Cardiac septum (tissue), 1 donor: Measurements from ENCODE around the gene IGSF10. TPM values are rescaled to one million over a fixed set of nuclear protein-coding genes. Genes with fewer than 3 reads are reported as not detected.

ENCODE experiments used
- DNase-seq: peaks from one replicate; pipeline ENCODE4 v3.0.0-alpha.2; 2020; ENCODE audit warnings: low spot score
- intact Hi-C: fragments of 100-400 bp; cut with DNase I; formaldehyde crosslinking; loops from one replicate; pipeline ENCODE4 v1.14.0; 2022
- total RNA-seq: library from RNA; stranded (reverse); fragmentation: NEBNext Ultra II Directional; extraction: Animal tissue kit (Norgen Biotek cat#: 25700); gene quantifications from one replicate; pipeline ENCODE4 v1.2.1, GENCODE V29; 2021
- donor health status: DM: no; HTN: no; CAD: no.

The IGSF10 gene
- total RNA-seq, 1 donor from 2014 or later = 0.83 TPM

DNA sequence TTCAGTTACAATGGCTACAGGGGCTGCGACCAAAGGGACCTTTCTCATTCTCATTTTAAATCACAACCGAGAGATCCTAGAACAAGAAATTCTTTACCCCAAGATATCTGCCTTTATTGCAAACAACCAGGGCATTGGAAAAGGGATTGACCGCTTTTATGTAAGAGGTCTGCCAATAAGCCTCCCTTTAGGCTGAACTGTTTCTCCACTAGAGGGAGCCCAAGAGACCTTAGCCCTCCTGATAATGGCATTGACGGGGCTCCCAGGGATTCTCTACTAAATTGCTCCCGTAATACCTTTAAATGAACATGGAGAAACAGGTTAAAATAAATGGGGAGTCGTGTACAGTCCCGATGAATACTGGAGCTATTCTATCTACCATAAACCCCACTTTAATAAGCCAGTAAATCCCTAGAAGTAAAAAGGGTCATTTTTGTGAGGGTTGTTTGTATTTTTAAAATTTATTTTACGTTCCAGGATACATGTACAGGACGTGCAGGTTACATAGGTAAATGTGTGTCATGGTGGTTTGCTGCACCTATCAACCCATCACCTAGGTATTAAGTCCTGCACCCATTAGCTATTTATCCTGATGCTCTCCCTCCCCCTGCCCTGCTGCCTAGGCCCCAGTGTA lies 7.5 kb upstream of the IGSF10 start:
- intact Hi-C loops = loop anchor here (2.0 to 10.0 kb wide), 2 partner anchors 186 to 370 kb away; no protein-coding TSS in a partner anchor
- DNase-seq = no peak

DNA sequence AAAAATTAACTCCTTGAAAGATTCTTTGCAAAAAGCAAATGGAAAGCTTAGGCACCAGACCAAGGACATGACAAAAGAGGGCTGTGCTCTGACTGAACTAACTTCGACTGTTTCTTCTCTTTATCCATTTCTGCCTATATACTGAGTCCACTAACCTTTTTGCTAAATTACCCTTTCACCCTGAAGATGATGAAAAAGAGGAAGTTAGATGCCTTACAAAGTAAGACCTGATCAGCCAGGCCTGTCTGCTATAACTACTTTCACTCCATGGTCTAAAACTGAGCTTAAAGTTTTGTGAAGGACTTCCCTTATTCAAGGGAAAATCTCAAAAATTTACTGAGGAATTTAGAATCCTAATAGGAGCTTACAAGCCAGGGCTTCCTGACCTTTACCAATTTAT lies 6.2 kb upstream of the IGSF10 start:
- DNase-seq = no peak
- intact Hi-C loops = loop anchor here (10.0 kb wide), 1 partner anchor 188 kb away; no protein-coding TSS in a partner anchor

DNA sequence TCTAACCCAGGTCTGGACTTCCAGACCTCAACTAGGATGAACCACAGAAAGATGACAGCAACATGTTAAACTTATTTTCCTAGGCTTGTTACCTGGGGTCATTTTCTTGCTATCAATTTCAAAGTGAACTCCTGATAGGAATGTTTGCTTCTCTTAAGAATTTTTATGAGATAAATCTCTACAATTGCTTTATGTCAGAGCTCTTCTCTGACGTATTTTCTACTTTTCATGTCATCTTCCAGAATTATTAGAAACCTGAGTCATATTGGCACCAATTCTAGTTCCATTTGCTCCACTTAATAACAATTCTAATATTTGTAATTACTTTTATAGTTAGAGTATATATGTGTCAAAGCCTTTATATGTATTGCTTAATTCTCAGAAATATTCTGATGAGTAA lies 2.1 kb upstream of the IGSF10 start:
- intact Hi-C loops = loop anchor here (10.0 kb wide), 1 partner anchor 192 kb away; no protein-coding TSS in a partner anchor
- DNase-seq = no peak

DNA sequence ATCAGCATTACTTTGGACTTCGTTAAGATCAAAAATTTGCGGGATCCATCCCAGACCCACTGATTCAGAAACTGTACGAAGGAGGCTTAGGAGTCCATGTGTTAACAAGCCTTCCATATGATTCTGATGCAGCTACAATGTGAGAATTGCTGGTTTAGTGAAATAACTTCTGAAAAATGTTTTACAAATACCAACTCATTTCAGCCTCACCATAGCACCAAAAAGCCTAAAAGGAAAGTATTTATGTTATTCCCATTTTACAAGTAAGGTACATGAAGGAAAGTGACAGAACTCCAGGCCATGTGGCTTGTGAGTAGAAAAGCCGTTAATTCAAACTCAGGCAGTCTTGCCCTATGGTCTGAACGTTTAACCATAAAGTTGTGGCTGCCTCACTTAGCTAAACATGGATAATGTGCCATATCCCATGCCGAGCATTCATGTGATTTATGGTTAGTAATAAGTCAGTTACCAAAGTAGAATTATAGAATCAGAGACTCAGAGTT lies 1.5 kb upstream of the IGSF10 start:
- no peak for DNase-seq
- intact Hi-C loops = loop anchor here (10.0 kb wide), 1 partner anchor 192 kb away; no protein-coding TSS in a partner anchor

GRCh38 chr3:151460228-151460627 lies 633 bp downstream of the IGSF10 start:
- intact Hi-C loops = loop anchor here (10.0 kb wide), 1 partner anchor 195 kb away; no protein-coding TSS in a partner anchor
- no peak for DNase-seq

- intact Hi-C loops = no loop called here
- no peak for DNase-seq
Observed at GRCh38 chr3:151459358-151459757, 1.5 kb downstream of the IGSF10 start.

GRCh38 chr3:151456065-151456464 lies 4.8 kb downstream of the IGSF10 start:
- intact Hi-C loops = no loop called here
- no peak for DNase-seq

- DNase-seq = no peak
- intact Hi-C loops = no loop called here
Observed at GRCh38 chr3:151452841-151453240, 8.0 kb downstream of the IGSF10 start.

- DNase-seq = no peak
- intact Hi-C loops = no loop called here
Observed at GRCh38 chr3:151452368-151452767, 8.5 kb downstream of the IGSF10 start.

DNA sequence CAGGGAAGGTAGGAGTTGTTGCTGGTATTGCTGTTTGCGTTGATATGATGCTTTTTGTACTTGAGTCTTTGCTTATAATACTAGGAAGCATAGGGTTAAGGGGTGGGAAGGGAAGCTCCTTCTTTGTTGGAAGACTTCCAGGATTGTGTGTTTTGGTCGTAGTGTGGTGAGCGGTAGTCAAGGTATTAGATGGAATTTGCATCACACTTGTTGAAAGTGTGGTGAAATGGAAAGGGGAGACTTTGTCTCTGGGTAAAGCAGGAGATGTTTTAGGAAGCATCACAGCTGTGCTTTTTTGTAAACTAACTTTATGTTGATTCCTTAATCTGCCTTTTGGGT lies 14.9 kb downstream of the IGSF10 start:
- no peak for DNase-seq
- intact Hi-C loops = no loop called here

DNA sequence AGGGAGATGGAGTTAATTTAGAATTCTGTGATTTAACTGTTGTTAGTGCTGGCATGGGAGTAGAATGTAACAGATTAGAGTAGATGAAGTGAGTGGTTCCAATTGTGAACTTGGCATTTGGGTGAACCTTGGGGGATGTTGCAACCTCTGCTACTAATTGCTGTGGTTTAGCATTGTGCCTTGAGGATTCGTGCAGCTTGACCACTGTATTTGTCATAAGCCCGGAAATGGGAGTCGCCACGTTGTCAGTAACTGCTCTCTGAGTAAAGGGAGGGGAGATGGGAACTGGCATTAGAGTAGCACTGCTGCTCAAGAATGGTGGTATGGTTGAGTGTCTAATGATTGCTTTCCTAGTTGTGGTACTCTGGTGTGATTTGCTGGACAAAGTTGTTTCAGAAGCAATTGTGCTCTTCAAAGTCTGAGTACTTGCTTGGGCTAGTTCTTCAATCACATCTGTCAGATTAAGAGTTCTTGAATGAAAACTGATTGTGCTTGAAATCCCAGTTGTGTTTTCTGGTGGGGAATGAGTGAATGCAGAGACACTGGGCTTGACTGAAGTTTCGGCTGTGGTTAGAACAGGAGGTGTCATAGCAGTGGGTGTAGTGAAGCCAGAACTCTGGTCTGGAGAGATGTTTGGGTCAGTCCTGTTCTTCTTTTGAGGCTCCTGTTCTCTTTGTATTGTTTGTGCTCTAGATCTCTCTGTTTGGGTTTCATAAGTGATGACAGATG lies 15.4 kb downstream of the IGSF10 start:
- intact Hi-C loops = no loop called here
- DNase-seq = no peak

DNA sequence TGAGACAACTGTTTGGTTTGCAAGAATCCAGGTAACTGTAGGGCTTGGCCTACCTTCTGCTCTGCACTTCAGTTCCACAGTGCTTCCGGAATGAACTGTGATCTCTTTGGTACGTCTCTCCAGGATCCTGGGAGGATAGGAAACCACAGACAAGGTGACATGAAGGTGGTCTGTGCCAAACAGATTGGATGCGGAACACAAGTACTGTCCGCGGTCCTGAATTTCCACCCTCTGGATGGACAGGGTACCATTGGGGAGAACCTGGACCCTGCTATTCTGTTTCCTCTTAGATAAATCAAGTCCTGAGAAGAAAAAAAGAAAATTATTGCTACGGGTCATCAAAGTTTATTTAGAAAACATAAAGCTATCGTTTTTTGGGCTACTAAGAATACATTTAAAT lies 17.3 kb downstream of the IGSF10 start:
- intact Hi-C loops = loop anchor here (5.0 kb wide), 2 partner anchors 219 to 479 kb away; no protein-coding TSS in a partner anchor
- no peak for DNase-seq

- intact Hi-C loops = loop anchor here (2.0 to 5.0 kb wide), 3 partner anchors 221 to 481 kb away; no protein-coding TSS in a partner anchor
Observed at GRCh38 chr3:151440940-151441339, 19.9 kb downstream of the IGSF10 start.

DNA sequence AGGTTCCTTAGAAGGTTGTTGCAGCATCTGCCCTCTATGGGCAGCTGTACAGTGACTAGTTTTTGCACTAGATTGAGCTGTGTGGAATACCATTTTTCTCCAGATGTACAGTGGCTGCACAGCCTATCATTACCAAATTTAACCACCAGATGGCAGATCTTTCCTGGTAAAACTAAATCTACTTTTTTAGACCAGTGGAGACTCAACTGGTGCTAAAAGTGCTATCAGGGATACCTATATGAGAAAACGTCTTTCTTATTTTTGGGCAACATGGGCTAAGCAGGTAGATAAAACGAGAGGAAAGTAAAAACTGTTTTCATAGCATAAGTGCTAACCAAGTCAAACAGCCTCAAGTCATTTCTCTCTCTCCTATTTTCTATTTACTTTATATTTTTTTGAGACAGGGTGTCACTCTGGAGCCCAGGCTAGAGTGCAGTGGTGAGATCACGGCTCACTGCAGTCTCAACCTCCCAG lies 21.2 kb downstream of the IGSF10 start:
- no peak for DNase-seq
- intact Hi-C loops = loop anchor here (2.0 to 10.0 kb wide), 4 partner anchors 215 to 483 kb away; no protein-coding TSS in a partner anchor

More at GRCh38 chr3:151440940-151441339, 19.9 kb downstream of the IGSF10 start:
- DNase-seq = no peak

DNA sequence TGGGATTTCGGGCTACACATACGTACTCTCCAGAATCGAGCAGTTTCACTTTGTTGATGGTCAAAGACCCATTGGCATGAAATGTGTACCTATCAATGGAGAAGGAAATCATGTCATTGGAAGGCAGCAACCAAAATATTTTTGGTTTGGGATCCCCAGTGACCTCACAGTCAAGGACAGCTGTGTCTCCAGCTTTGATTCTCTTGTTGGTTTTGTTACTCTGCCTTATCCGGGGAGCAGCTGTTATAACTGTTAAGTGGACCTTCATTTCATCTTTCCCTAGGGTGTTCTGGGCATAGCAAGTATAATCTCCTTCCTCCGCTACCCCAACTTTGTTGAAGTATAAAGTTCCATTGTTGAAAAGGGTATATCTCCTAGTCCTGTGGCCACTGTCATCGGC lies 23.0 kb downstream of the IGSF10 start:
- intact Hi-C loops = loop anchor here (10.0 kb wide), 1 partner anchor 213 kb away; no protein-coding TSS in a partner anchor
- no peak for DNase-seq

DNA sequence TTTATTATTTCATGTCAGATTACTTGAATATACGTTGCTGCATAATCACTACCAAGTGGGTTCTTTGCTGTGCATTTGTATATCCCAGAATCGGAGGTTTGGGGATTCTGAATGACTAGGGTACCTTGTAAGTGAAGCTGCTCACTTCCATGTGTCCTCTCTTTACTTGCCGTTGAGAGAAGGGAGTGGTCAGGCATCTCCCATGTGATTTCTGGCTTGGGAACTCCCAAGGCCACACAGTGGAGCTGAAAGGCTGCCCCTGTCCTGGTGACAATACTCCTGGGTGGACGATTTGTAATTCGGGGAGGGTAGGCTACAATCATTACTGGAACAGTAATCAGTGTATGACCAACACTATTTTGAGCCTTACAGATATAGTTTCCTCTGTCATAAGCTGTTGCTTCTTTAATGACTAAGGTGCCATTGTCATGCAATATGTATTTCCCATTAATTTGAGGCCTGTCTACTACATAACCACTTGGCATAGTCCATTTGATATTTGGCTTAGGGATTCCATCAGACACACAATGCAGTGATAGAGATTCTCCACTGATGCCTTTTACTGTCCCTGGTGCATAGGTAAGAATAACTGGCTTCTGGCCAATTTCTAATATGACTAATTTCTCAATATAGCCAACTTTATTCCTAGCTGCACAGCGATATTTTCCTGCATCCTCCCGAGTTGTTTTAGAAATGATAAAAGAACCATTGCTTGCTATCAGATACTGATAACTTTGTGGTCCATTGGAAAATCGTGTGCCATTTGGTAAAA lies 24.0 kb downstream of the IGSF10 start:
- no peak for DNase-seq
- intact Hi-C loops = loop anchor here (10.0 kb wide), 1 partner anchor 212 kb away; no protein-coding TSS in a partner anchor

DNA sequence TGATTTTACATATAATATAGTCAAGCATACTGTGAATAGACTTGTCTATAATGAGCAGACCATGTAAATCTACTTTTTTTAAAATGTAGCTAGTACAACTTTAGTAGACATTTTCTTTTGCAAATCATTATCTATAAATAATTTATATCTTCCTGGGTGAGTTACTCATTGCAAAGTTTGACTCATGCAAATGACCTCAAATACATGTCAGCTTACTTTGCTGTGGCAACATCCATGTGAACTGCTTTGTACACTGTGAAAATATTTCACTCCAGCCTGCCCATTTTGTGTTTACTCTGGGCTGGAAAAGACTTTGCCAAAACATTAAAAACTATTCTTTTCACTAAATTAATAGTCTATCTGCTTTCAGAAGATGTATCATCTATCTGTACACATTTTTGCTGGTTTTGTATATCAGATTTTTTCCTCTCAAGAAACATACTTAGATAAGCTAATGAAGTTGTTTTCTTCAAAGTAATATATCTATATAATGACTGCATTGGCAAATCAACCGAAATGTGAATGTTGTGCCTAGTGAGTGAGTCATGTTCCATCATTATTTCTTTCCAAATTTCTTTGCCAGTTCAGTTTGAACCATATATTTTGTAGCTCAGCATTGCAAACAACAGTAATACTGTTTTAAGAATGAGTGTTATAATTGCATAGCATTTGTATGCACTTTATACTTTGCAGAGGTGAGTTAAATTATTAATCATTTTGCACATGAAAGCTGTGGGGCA lies 26.5 kb downstream of the IGSF10 start:
- intact Hi-C loops = loop anchor here (10.0 kb wide), 1 partner anchor 210 kb away; no protein-coding TSS in a partner anchor
- DNase-seq = no peak

DNA sequence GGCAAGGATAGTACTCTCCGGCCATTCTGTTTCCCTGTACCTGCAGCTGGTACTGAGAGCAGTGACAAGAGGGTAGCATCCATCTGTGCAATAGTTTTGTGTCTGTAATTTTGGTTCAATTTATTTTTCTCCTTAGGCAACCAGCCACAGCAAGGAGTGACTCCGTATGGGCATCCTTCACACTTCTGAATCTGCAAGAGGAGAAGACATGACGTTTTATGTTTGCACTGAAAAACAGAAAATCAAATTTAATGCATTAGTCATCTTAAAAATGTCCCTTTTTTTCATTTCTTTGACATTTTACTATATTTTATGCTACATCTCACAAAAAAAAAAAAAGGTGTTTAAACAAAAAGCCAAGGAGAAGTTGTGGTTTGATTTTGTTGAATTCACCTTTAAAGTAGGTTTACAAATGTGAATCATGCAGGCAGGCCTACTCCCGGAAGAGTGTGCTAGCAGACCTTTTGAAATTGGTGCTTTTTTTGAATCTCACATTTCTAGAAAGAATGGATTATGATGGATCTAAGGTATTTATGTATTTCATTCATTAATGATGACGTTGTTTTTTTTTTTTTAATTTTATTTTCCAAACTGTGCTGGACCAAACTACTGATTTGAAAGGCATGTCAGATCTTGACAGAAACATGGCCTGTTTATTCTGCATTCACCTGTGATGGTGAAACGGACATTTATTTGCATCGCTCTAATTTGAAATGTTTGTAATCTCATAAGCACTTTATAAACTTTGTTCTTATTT lies 28.1 kb downstream of the IGSF10 start:
- intact Hi-C loops = loop anchor here (10.0 kb wide), 1 partner anchor 208 kb away; no protein-coding TSS in a partner anchor

More for the DNA sequence above, 28.1 kb downstream of the IGSF10 start:
- DNase-seq = no peak
